Hair follicle dermal papilla cell (primary cell): ENCODE results near the gene P4HTM. TPM values are rescaled to one million over a fixed set of nuclear protein-coding genes. Genes with fewer than 3 reads are reported as not detected.
A peak's percentile ranks its signal among the peaks of the same experiment; 100 is the strongest.

ENCODE experiments used
- small RNA-seq: library from RNA; depleted of rRNA; stranded (forward); fragments of <200 nt; gene quantifications from one replicate; pipeline ENCODE3, GENCODE V24; 2012
- total RNA-seq: library from RNA; depleted of rRNA; stranded (reverse); fragments of >200 nt; gene quantifications from 2 replicates; pipeline ENCODE4 v1.2.3, GENCODE V29; 2012

The P4HTM gene
- total RNA-seq: 23.4 and 31.8 TPM in 2 replicates

DNA sequence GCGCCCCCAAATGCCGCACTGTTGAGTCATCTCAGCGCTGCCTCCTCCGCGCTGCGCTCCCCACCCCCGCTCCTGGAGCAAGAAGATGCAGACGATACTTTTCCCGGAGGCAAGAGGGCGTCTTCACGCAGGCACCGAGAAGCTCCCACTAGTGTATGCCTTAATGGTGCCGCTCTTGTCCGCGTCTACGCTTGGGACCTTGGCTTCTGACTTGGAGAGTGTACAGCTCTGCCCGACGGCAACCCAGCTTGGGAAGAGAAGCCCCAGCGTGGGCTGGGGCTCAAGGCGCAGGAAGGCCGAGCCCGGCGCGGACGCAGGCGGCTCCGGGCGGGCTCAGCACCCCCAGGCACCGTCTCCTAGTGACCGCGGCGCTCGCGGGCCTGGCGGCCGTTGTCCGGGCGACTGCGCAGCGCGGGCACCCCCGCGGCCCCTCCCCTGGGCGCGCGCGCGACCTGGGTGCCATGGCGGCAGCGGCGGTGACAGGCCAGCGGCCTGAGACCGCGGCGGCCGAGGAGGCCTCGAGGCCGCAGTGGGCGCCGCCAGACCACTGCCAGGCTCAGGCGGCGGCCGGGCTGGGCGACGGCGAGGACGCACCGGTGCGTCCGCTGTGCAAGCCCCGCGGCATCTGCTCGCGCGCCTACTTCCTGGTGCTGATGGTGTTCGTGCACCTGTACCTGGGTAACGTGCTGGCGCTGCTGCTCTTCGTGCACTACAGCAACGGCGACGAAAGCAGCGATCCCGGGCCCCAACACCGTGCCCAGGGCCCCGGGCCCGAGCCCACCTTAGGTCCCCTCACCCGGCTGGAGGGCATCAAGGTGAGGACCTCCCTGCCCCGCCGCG lies at the start of gene P4HTM:
Gene P4HTM (plus strand): TSS at position 446 of the 840 bp plus-strand sequence. CDS start 16 bp downstream, at position 462.

GRCh38 chr3:49007068-49007770 lies 17.2 kb downstream of the P4HTM start, which contains the start of gene WDR6:
Gene WDR6, plus strand, starts transcription at chr3:49007391. Its CDS starts 41 bp downstream, at chr3:49007432.

DNA sequence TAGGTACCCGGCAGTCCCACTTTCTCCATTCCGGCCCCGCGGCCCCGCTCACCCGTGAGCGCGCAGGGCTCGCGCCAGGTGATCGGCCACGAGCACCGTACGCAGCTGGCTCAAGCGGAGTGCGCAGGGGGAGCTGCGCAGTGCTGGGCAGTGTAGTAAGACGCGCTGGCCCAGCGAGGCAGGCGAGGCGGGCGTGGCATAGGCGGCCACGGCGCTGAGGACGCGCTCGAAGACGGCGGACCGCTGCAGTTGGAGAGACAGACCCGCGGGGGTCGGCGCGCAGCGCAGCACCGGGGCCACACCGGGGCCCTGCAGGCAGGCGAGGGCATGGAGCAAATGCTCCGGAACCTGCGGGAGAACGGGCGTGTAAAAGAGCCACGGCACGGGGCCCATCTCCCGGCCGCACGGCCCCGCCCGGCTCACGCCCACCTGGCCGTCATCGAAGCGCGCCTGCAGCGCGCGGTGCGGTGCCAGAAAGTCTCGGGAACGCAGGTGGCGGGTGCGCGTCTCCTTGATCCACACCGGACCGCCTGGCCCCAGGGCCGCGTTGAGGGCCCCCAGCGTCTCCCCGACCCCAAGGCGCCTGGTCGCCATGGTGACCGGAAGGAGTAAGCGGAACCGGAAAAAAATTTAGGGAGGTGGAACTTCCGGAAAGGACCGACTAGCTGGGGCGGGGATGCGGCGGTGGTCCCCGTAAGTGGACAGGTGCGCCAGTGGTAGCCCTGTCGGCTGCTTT lies 28.1 kb downstream of the P4HTM start, which contains the start of gene DALRD3:
Gene DALRD3 (minus strand): TSS at position 610 of the 736 bp plus-strand sequence. CDS start 16 bp downstream, at position 594.

GRCh38 chr3:49021813-49022687 lies 32.0 kb downstream of the P4HTM start, which contains the start of gene NDUFAF3:
Gene NDUFAF3, plus strand, starts transcription at chr3:49022121. Its CDS starts 24 bp downstream, at chr3:49022145.

DNA sequence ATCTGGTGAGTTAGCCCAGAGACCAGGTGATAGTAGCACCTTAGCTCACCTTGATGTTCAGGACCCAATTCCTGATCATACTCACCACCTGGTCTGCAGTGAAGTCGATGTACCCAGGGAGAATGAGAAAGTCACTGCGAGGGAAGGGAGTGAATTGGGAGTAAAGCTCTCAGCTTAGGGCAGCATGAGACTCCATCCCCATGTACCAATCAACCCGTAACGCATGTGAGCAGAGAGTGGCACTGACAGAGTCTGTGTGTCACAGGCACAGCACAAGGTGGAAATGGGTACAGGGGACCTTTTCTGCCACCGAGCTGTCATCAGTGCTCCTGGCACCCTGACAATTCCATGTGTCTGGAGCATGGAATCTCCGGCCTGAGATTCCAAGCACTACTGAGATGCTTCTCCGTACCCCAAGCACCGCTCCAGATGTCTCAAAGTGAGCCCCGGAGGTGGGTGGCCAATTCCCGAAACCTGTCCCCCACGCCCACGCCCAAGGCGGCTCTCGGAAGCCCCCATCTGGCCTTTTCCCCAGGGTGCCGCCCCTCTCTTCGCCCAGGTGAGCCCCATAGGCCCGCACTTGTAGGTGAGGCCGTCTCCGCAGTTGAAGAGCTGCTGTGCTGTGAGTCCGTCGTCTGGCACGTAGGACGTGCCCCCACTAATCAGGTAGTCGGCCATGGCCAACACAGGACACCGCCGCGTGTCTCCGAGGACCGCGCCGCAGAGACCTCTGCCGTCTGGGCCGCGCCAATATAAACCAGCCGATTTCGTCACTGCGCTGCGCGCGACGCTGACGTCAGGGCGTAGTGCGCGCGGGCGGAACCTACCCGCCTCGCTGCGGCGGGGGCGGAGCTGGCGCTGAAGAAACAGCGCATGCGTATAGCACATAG lies 38.9 kb downstream of the P4HTM start, which contains the start of gene IMPDH2:
Gene IMPDH2 (minus strand): TSS at position 726 of the 890 bp plus-strand sequence. CDS start 48 bp downstream, at position 678.

Small RNA genes within 50 kb of the gene (small RNA-seq; reads per million reads assigned to genes)
- 38,654 reads per million, percentile 100 among the genes with 10 or more reads in this experiment for gene MIR191
- 3,717 reads per million, percentile 100 among the genes with 10 or more reads in this experiment for gene MIR425

Other genes with a start within 250 kb of the P4HTM start
- gene PRKAR2A, start 142.4 kb upstream of the P4HTM start, total RNA-seq: 36.8 and 43.3 TPM in 2 replicates
- gene SLC25A20, start 91.4 kb upstream of the P4HTM start, total RNA-seq: 18.3 and 20.3 TPM in 2 replicates
- gene ARIH2, start 71.4 kb upstream of the P4HTM start, total RNA-seq: 66.3 and 78.5 TPM in 2 replicates
- 74.2 and 89.4 TPM in 2 replicates for gene WDR6, start 17.1 kb downstream of the P4HTM start, total RNA-seq
- gene DALRD3, start 28.3 kb downstream of the P4HTM start, total RNA-seq: 52.3 and 52.6 TPM in 2 replicates
- 37.2 and 47.7 TPM in 2 replicates for gene NDUFAF3, start 31.9 kb downstream of the P4HTM start, total RNA-seq
- gene IMPDH2, start 39.2 kb downstream of the P4HTM start, total RNA-seq: 247 and 273 TPM in 2 replicates
- 96.7 and 144 TPM in 2 replicates for gene QRICH1, start 103.8 kb downstream of the P4HTM start, total RNA-seq
- 476 and 496 TPM in 2 replicates for gene QARS1, start 114.5 kb downstream of the P4HTM start, total RNA-seq
- gene USP19, start 130.6 kb downstream of the P4HTM start, total RNA-seq: 39.1 and 51.3 TPM in 2 replicates
- 373 and 453 TPM in 2 replicates for gene LAMB2, start 142.8 kb downstream of the P4HTM start, total RNA-seq
- 36.8 and 37.6 TPM in 2 replicates for gene CCDC71, start 176.1 kb downstream of the P4HTM start, total RNA-seq
- gene KLHDC8B, start 181.4 kb downstream of the P4HTM start, total RNA-seq: 18.8 and 24.0 TPM in 2 replicates